ENCODE data around the gene IMPG2.

IMPG2 gene

GRCh38 chr3:101184111-101184510 lies 136.3 kb downstream of the IMPG2 start:
- no peak for DNase-seq (ENCODE audit: low read depth)

GRCh38 chr3:101183151-101183550 lies 137.2 kb downstream of the IMPG2 start:
- DNase-seq (ENCODE audit: low read depth), result no peak

GRCh38 chr3:101182734-101183133 lies 137.6 kb downstream of the IMPG2 start:
- DNase-seq (ENCODE audit: low read depth), result no peak

- DNase-seq (ENCODE audit: low read depth), result no peak
Measured at GRCh38 chr3:101181801-101182200, 138.6 kb downstream of the IMPG2 start.

- DNase-seq (ENCODE audit: low read depth), result no peak
Measured at GRCh38 chr3:101179637-101180036, 140.7 kb downstream of the IMPG2 start.

- no peak for DNase-seq (ENCODE audit: low read depth)
Measured at GRCh38 chr3:101177577-101177976, 142.8 kb downstream of the IMPG2 start.

Measured in activated T-helper 9 cell treated with anti-CD3 and anti-CD28 coated beads, Interleukin-2, amount 50 U/mL, for 16 hours (primary cell).